ENCODE measurements around the gene LMCD1. TPM values are rescaled to one million over a fixed set of nuclear protein-coding genes. Genes with fewer than 3 reads are reported as not detected.

LMCD1 gene
- total and polyA plus RNA-seq, 2 of the 8 experiments (the other 6 are each of a cell fraction or from before 2014, with no cell fraction given), result 12.3 to 26.5 TPM

GRCh38 chr3:8576841-8577571 lies 75.4 kb downstream of the LMCD1 start (continued):
- TF ChIP-seq CHD7 (IDR thresholded peaks at IDR 0.05; ENCODE audit: insufficient replicate concordance, low read length), result no peak
- TF ChIP-seq HDAC2 (IDR thresholded peaks at IDR 0.05; ENCODE audit: borderline replicate concordance in 1 of 2, low read depth in 2 of 2, low read length in 2 of 2), result no peak
- no peak for TF ChIP-seq YY1 (IDR thresholded peaks at IDR 0.05; ENCODE audit: low read depth, low read length)

All from H1 (cell line).